Endothelial cell of umbilical vein (primary cell): ENCODE measurements around the gene PEBP1. TPM values are rescaled to one million over a fixed set of nuclear protein-coding genes. Genes with fewer than 3 reads are reported as not detected.

ENCODE experiments used
- BruUV-seq: library from RNA; stranded (reverse); fragments of 400-500 nt; replicated peaks from 2 replicates; lab custom pipeline; 2021; lab: Mats Ljungman, UMichigan
- CTCF ChIA-PET: fragments of 300-600, 350-600 bp; sonication (Branson Sonifier 250); formaldehyde crosslinking; loops from one replicate; lab custom pipeline; 2021; ENCODE audit warnings: antibody characterized with exemption, inconsistent platforms; lab: Charles Lee
- POLR2A ChIA-PET: fragments of 300-600, 350-600 bp; sonication (Branson Sonifier 250); formaldehyde crosslinking; loops from one replicate; lab custom pipeline; 2021; ENCODE audit warnings: antibody characterized with exemption, inconsistent platforms; lab: Charles Lee
- DNase-seq: peaks from one replicate; pipeline ENCODE4 v3.0.0-alpha.2; 2011; ENCODE audit warnings: low read depth, low spot score
- FAIRE-seq: peaks from 2 replicates; lab custom pipeline; 2011; peaks lifted over from hg19 to GRCh38; lab: Jason Lieb, UNC
- H2AFZ ChIP-seq: 2 replicates; pipeline ENCODE4 v1.6.0; 2012; ENCODE audit warnings: low read depth, low read length, control low read depth, inconsistent platforms
- H3K27ac ChIP-seq: 2 replicates; pipeline ENCODE4 v1.5.1; 2011; ENCODE audit warnings: low read depth, mild to moderate bottlenecking, control low read depth, low read length, moderate library complexity; ENCODE audit not compliant: insufficient read depth
- H3K27me3 ChIP-seq, 2 experiments: 2 replicates each; pipeline versions ENCODE4 v1.6.0 to v1.6.1; 2011; ENCODE audit warnings: low read length in 2 of 2, mixed read lengths in 1 of 2; ENCODE audit not compliant: control insufficient read depth in 2 of 2, insufficient read depth in 2 of 2
- H3K36me3 ChIP-seq, 2 experiments: 2 replicates in 1 of 2; 3 replicates in 1 of 2; pipeline ENCODE4 v1.5.1; 2011; ENCODE audit warnings: low read length in 2 of 2, mild to moderate bottlenecking in 1 of 2, moderate library complexity in 1 of 2; ENCODE audit not compliant: control insufficient read depth in 2 of 2, insufficient read depth in 2 of 2; ENCODE audit errors: extremely low read depth in 1 of 2
- H3K4me1 ChIP-seq: 3 replicates; pipeline ENCODE4 v1.5.1; 2011; ENCODE audit warnings: mild to moderate bottlenecking, low read length; ENCODE audit not compliant: control insufficient read depth, insufficient read depth; ENCODE audit errors: extremely low read depth
- H3K4me2 ChIP-seq: 2 replicates; pipeline ENCODE4 v1.6.1; 2011; ENCODE audit warnings: low read length, control low read depth, mixed read lengths; ENCODE audit not compliant: insufficient read depth
- H3K4me3 ChIP-seq, 3 experiments: fragments of 200-600 bp in 1 of 3; sonication (generic), shearing (Covaris generic) in 1 of 3; replicated peaks in 1 of 3; 2 replicates each; pipeline ENCODE4 v1.5.1; 2011 to 2016; ENCODE audit warnings: control low read depth in 3 of 3, low read length in 3 of 3, mild to moderate bottlenecking in 2 of 3, inconsistent platforms in 1 of 3, low read depth in 1 of 3, moderate library complexity in 1 of 3; ENCODE audit not compliant: insufficient read depth in 1 of 3
- H3K79me2 ChIP-seq: 2 replicates; pipeline ENCODE4 v1.6.0; 2012; ENCODE audit warnings: low read length, inconsistent platforms; ENCODE audit not compliant: control insufficient read depth, insufficient read depth
- H3K9ac ChIP-seq: replicated peaks from 2 replicates; pipeline ENCODE3; 2011; ENCODE audit warnings: low read length, control low read depth; ENCODE audit not compliant: insufficient read depth; ENCODE audit errors: extremely low read depth
- H3K9me1 ChIP-seq: replicated peaks from 3 replicates; pipeline ENCODE4 v1.6.0; 2011; ENCODE audit warnings: mild to moderate bottlenecking, low read length; ENCODE audit not compliant: control insufficient read depth, insufficient read depth; ENCODE audit errors: extremely low read depth
- H3K9me3 ChIP-seq: replicated peaks from 2 replicates; pipeline ENCODE4 v1.5.1; 2012; ENCODE audit warnings: low read length, inconsistent platforms; ENCODE audit not compliant: control insufficient read depth, insufficient read depth
- H4K20me1 ChIP-seq: replicated peaks from 2 replicates; pipeline ENCODE3; 2011; ENCODE audit warnings: mild to moderate bottlenecking, low read length; ENCODE audit not compliant: control insufficient read depth, insufficient read depth; ENCODE audit errors: extremely low read depth
- CTCF ChIP-seq, 2 donors: IDR thresholded peaks; 1 replicate in 1 of 2; 2 replicates in 1 of 2; pipeline ENCODE4 v1.5.1; 2011; ENCODE audit warnings: low read length in 2 of 2, mild to moderate bottlenecking in 2 of 2, moderate library complexity in 2 of 2, control low read depth in 1 of 2, inconsistent platforms in 1 of 2, low read depth in 1 of 2; ENCODE audit not compliant: insufficient read depth in 1 of 2; ENCODE audit errors: extremely low read depth in 1 of 2
- EZH2 ChIP-seq: IDR thresholded peaks from 2 replicates; pipeline ENCODE4 v1.6.1; 2012; ENCODE audit warnings: borderline replicate concordance, low read depth, mild to moderate bottlenecking, moderate library complexity, low read length, inconsistent platforms; ENCODE audit not compliant: severe bottlenecking
- FOS ChIP-seq: IDR thresholded peaks from 2 replicates; pipeline ENCODE4 v1.6.1; 2011; ENCODE audit warnings: mild to moderate bottlenecking, low read length, moderate library complexity, borderline replicate concordance; ENCODE audit not compliant: insufficient read depth
- GATA2 ChIP-seq: IDR thresholded peaks from 2 replicates; pipeline ENCODE4 v1.7.0; 2011; ENCODE audit warnings: low read depth, mild to moderate bottlenecking, moderate library complexity, mixed read lengths, low read length; ENCODE audit not compliant: insufficient read length, insufficient read depth
- JUN ChIP-seq: IDR thresholded peaks from 2 replicates; pipeline ENCODE4 v1.6.1; 2011; ENCODE audit warnings: borderline replicate concordance, low read depth; ENCODE audit not compliant: insufficient read length, insufficient read depth
- MAX ChIP-seq: IDR thresholded peaks from 2 replicates; pipeline ENCODE4 v1.6.1; 2011; ENCODE audit not compliant: insufficient read depth, insufficient read length
- MYC ChIP-seq: IDR thresholded peaks from one replicate; pipeline ENCODE4 v1.6.1; 2011; ENCODE audit warnings: mild to moderate bottlenecking, low read depth, low read length
- POLR2A ChIP-seq: IDR thresholded peaks from 2 replicates; pipeline ENCODE4 v1.6.1; 2012; ENCODE audit warnings: low read depth, mild to moderate bottlenecking, control low read depth, low read length
- POLR2AphosphoS5 ChIP-seq: IDR thresholded peaks from 2 replicates; pipeline ENCODE4 v1.6.1; 2012; ENCODE audit warnings: low read depth, mild to moderate bottlenecking, control low read depth, low read length, moderate library complexity; ENCODE audit not compliant: insufficient read depth
- dilution Hi-C: fragments of 300-500 bp; cut with MboI; formaldehyde crosslinking; loops from one replicate; pipeline ENCODE4 v1.15.0; 2019; ENCODE audit warnings: low sequenced_read_pairs; ENCODE audit not compliant: extremely low pct_ligation_motif_present
- intact Hi-C: fragments of 100-400 bp; cut with micrococcal nuclease; formaldehyde crosslinking; loops from one replicate; pipeline ENCODE4 v1.10.0; 2022
- polyA plus RNA-seq, 4 experiments: library from polyadenylated mRNA; depleted of rRNA in 3 of 4; stranded (reverse) in 3 of 4; unstranded in 1 of 4; fragments of >200 nt; gene quantifications; 2 replicates each; pipeline versions ENCODE4 v1.2.1 to v1.2.3, GENCODE V29; 2011 to 2012; ENCODE audit warnings: missing spikeins in 1 of 4
- total RNA-seq: library from RNA; stranded (reverse); gene quantifications from 2 replicates; pipeline ENCODE4 v1.2.3, GENCODE V29; 2021

The PEBP1 gene
- total and polyA plus RNA-seq, 2 donors (not counting 3 experiments of a cell fraction or from before 2014, with no cell fraction given): 185 to 261 TPM

GRCh38 chr12:118098911-118099671 lies 36.8 kb upstream of the PEBP1 start:
- dilution Hi-C loops (no loop called here), intact Hi-C loops (no loop called here)
- Histone ChIP-seq H3K9ac (no peak overlapping the region), H3K4me1 (peaks cover 7% of the 10 kb centered on the region), H3K36me3 (no peaks in the 10 kb centered on the region), H3K9me3 (no peaks in the 10 kb centered on the region), H2AFZ (no peak overlapping the region), H3K79me2 (no peaks in the 10 kb centered on the region), H3K27ac (no peak overlapping the region), H3K9me1 (no peaks in the 10 kb centered on the region), H3K4me2 (no peak overlapping the region), H3K4me3 (no peak overlapping the region), H3K27me3 (no peaks in the 10 kb centered on the region), H4K20me1 (no peaks in the 10 kb centered on the region)
- FAIRE-seq (no peak), DNase-seq (no peak)
- no TSS peak for BruUV-seq
- ChIA-PET CTCF (no interaction called here), POLR2A (no interaction called here)
- TF ChIP-seq GATA2 (no peak), FOS (no peak), MAX (no peak), POLR2A (no peak), EZH2 (no peak), JUN (no peak), MYC (no peak), CTCF (IDR thresholded peaks at IDR 0.05; ENCODE audit: extremely low read depth in 1 of 2, insufficient read depth in 1 of 2, low read depth in 1 of 2, low read length in 2 of 2) (no peak), POLR2AphosphoS5 (no peak)
